HG03097 (cell line): ENCODE data around the gene PTGER2.

Source experiments
- ATAC-seq: cut with Tn5 transposase; IDR thresholded peaks from one replicate; pipeline ENCODE4 v1.9.1; 2021; ENCODE audit not compliant: unreplicated experiment, low FRiP score

Gene PTGER2

GRCh38 chr14:52304248-52304904, 9.7 kb upstream of the PTGER2 start:
- ATAC-seq: no peak

- no peak for ATAC-seq
These were observed 9.1 kb upstream of the PTGER2 start for GRCh38 chr14:52305014-52305413.

- ATAC-seq: no peak
These were observed 6.7 kb upstream of the PTGER2 start for GRCh38 chr14:52307376-52307775.

GRCh38 chr14:52307905-52308304, 6.2 kb upstream of the PTGER2 start:
- no peak for ATAC-seq

GRCh38 chr14:52310541-52310940, 3.6 kb upstream of the PTGER2 start:
- ATAC-seq: no peak

GRCh38 chr14:52312931-52313355, 1.2 kb upstream of the PTGER2 start:
- ATAC-seq: no peak

- no peak for ATAC-seq
These were observed 650 bp upstream of the PTGER2 start for GRCh38 chr14:52313462-52313861.

- ATAC-seq: no peak
These were observed 663 bp downstream of the PTGER2 start for GRCh38 chr14:52314595-52315354.

GRCh38 chr14:52315355-52315718, 1.2 kb downstream of the PTGER2 start:
- no peak for ATAC-seq

- no peak for ATAC-seq
These were observed 4.0 kb downstream of the PTGER2 start for GRCh38 chr14:52318062-52318461.

- no peak for ATAC-seq
These were observed 4.9 kb downstream of the PTGER2 start for GRCh38 chr14:52318826-52319645.

GRCh38 chr14:52319919-52320318, 5.8 kb downstream of the PTGER2 start:
- ATAC-seq: no peak

GRCh38 chr14:52325126-52325525, 11.0 kb downstream of the PTGER2 start:
- ATAC-seq: peak; percentile 85

GRCh38 chr14:52325630-52326029, 11.5 kb downstream of the PTGER2 start:
- no peak for ATAC-seq

- ATAC-seq: no peak
These were observed 13.5 kb downstream of the PTGER2 start for GRCh38 chr14:52327374-52328226.

- ATAC-seq: no peak
These were observed 14.2 kb downstream of the PTGER2 start for GRCh38 chr14:52328276-52328675.

- ATAC-seq: no peak
These were observed 15.7 kb downstream of the PTGER2 start for GRCh38 chr14:52329678-52330369.

GRCh38 chr14:52332269-52332668, 18.2 kb downstream of the PTGER2 start:
- no peak for ATAC-seq

GRCh38 chr14:52333108-52333507, 19.0 kb downstream of the PTGER2 start:
- no peak for ATAC-seq
